Activated naive CD4-positive, alpha-beta T cell treated with anti-CD3 and anti-CD28 coated beads, Interleukin-2, amount 50 U/mL, for 24 hours (primary cell): ENCODE data around the gene PRRX2.
"Not testable (repeated sequence)": the region's sequence is repeated elsewhere in the genome, so short reads cannot be mapped to it uniquely, and the experiment has no call there.

Source experiments
- H3K27ac Mint-ChIP-seq: one replicate; pipeline ENCODE4 v1.8.0; 2021; ENCODE audit warnings: mild to moderate bottlenecking, mixed read lengths
- H3K27me3 Mint-ChIP-seq: one replicate; pipeline ENCODE4 v1.8.0; 2021; ENCODE audit warnings: mixed read lengths
- H3K36me3 Mint-ChIP-seq: one replicate; pipeline ENCODE4 v1.8.0; 2021; ENCODE audit warnings: mixed read lengths
- H3K4me1 Mint-ChIP-seq: one replicate; pipeline ENCODE4 v1.8.0; 2021; ENCODE audit warnings: mixed read lengths
- H3K4me3 Mint-ChIP-seq: one replicate; pipeline ENCODE4 v1.8.0; 2021; ENCODE audit warnings: mild to moderate bottlenecking, mixed read lengths
- H3K9me3 Mint-ChIP-seq: one replicate; pipeline ENCODE4 v1.8.0; 2021; ENCODE audit warnings: mixed read lengths

The PRRX2 gene

DNA sequence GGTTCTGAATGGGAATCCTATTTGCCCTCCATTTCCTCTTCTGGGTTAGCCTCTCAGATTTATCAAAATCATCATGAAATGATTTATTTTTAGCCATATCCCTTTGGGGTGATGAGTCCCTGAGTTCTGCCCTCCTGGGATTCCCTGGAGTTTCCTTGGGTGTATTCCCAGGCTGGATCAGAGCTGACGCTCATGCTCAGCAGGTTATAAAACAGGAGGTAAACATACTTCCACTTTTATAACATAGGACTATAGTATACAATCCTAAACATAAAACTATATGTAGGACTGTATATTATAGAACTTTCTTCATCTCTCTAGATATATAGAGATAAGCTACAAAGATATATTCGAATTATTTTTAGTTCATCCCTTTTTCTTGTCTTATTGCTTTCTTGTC, 4.4 kb upstream of the PRRX2 start:
- no peak overlapping the region for H3K27ac Mint-ChIP-seq
- no peaks in the 10 kb centered on the region for H3K9me3 Mint-ChIP-seq
- no peak overlapping the region for H3K4me3 Mint-ChIP-seq
- H3K36me3 Mint-ChIP-seq: no peaks in the 10 kb centered on the region
- H3K4me1 Mint-ChIP-seq: peaks cover 4% of the 10 kb centered on the region
- peaks cover under 1% of the 10 kb centered on the region for H3K27me3 Mint-ChIP-seq

DNA sequence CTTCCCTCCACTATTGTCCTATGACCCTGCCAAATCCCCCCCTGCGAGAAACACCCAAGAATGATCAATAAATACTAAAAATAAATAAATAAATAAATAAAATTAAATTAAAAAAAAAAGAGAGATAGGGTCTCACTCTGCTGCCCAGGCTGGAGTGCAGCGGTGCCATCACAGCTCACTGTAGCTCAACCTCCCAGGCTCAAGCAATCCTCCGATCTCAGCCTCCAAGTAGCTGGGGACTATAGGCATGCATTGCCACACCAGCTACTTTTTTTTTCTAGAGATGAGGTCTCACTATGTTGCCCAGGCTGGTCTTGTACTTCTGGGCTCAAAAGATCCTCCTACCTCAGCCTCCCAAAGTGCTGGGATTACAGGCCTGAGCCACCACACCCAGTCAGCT, 3.2 kb upstream of the PRRX2 start:
- H3K4me1 Mint-ChIP-seq, H3K4me3 Mint-ChIP-seq, H3K36me3 Mint-ChIP-seq, H3K9me3 Mint-ChIP-seq, H3K27ac Mint-ChIP-seq, H3K27me3 Mint-ChIP-seq: not testable (repeated sequence)

DNA sequence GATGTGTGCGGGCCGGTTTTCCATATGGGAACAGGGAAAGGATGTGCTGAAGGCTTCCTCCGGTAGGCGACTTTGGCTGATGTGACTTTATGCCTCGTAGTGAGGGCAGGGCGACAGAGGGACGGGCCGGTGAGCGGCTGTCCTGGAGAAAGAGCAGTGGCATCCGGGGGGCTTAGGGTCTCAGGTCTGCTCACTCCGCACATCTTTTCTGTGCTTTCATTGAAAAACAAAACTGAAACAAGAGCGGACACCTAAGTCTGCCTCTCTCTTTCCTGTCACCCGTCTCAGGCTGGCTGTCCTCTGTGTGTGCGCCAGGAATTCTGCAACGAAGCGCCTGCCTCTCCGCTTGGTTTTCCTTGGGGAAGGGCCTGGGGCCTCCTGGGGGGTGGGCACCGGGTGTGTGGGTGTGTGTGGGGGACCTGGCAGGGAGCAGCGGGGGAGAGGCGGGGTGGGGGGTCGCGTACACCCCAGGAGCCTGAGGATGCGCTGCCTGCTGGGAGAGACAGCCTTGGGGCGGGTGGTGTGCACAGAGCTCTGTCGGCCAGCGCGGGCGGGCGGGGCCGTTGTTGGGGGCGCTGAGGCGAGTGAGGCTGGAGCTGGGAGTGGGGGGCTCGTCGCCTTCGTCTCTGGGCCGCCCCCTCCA, 580 bp upstream of the PRRX2 start:
- Mint-ChIP-seq H3K4me3 (peak overlapping the region; percentile 68), H3K36me3 (no peaks in the 10 kb centered on the region), H3K4me1 (peaks cover 4% of the 10 kb centered on the region), H3K27me3 (peaks cover 4% of the 10 kb centered on the region), H3K9me3 (no peaks in the 10 kb centered on the region), H3K27ac (no peak overlapping the region)

DNA sequence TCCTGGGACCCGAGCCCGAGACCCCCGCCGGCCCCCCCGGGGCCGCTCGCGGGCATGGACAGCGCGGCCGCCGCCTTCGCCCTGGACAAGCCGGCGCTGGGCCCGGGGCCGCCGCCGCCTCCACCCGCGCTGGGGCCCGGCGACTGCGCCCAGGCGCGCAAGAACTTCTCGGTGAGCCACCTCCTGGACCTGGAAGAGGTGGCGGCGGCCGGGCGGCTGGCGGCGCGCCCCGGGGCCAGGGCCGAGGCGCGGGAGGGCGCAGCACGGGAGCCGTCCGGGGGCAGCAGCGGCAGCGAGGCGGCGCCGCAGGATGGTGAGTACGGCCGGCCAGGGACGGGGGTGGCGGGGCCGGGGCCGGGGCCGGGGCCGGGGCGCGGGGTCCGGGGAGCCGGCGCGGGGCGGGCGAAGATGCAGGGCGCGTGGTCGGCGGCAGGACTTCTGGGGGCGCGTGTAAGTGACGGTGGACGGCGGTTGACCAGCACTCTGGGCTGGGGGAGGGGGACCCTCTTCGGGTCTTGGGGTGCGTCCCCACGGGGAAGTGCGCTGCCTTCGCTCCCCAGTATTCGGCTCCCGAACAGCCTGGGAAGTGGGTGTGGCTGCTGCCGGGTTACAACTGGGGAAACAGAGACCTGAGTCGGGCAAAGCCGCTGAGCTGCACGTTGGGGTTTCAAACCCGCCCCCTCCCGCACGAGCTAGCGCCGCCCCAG, 520 bp downstream of the PRRX2 start:
- no peak overlapping the region for H3K27ac Mint-ChIP-seq
- H3K36me3 Mint-ChIP-seq: no peaks in the 10 kb centered on the region
- H3K4me3 Mint-ChIP-seq: peak overlapping the region; percentile 60
- no peaks in the 10 kb centered on the region for H3K9me3 Mint-ChIP-seq
- peaks cover 4% of the 10 kb centered on the region for H3K27me3 Mint-ChIP-seq
- peaks cover 4% of the 10 kb centered on the region for H3K4me1 Mint-ChIP-seq

DNA sequence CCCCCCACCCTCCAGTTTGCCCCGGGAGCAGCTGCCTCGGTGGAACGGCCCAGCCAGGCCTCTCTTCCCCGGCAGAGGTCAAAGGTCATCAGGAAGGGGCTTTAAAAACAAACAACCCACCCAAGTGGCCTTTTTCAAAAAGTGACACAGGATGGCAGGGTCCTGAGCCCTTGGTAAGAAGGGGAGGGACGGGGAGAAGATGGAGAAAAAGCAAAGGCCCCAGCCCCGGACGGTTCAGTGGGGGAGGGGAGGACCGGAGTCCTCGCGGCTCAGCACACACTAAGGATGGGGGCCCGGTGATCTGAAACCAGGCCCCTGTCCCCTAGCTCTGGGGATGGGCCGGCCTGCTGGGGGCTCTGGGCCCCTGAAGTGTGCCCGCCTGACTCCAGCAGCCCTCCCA, 1.1 kb downstream of the PRRX2 start:
- H3K27me3 Mint-ChIP-seq: peaks cover 4% of the 10 kb centered on the region
- no peaks in the 10 kb centered on the region for H3K9me3 Mint-ChIP-seq
- peaks cover 4% of the 10 kb centered on the region for H3K4me1 Mint-ChIP-seq
- H3K36me3 Mint-ChIP-seq: no peaks in the 10 kb centered on the region
- no peak overlapping the region for H3K4me3 Mint-ChIP-seq
- no peak overlapping the region for H3K27ac Mint-ChIP-seq

DNA sequence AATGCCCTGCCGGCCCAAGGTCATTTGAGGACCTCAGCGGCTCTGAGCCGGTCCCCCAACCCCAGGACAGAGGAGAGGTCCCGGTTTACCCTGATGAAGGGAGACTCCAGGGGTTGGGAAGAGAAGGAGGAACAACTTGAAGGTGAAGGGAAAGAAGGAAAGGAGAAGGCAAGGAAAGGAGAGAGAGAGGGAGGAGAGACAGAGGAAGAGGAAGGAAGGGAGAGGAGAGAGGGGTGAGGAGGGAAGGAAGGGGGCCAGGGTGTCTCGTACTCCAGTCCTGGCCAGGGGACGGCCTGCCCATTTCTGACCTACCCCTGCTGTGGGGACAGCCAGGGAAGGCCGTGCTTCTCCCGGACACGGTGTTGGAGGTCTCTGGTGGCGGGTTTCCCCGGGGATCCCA, 1.9 kb downstream of the PRRX2 start:
- Mint-ChIP-seq H3K9me3 (no peaks in the 10 kb centered on the region), H3K4me1 (peaks cover 4% of the 10 kb centered on the region), H3K27me3 (peaks cover 4% of the 10 kb centered on the region), H3K27ac (no peak overlapping the region), H3K4me3 (no peak overlapping the region), H3K36me3 (no peaks in the 10 kb centered on the region)

DNA sequence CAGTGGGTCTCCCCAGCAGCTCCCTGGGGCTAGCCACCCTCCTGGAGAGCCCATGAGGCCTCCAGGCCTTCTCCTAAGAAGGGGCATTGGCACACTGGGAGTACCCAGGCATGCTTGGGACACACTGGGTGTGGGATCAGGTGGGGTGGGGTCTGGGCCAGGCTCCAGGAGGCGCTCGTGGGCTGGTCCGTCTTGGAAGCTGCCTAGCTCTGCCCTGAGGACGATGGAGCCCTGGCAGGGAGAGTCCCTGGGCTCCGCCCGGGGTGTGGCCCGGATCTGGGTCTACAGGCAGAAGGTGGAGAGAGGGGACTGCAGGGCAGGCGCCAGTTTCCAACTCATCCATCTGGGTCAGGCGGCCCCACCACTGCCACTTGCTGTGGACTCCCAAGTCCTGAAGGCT, 2.4 kb downstream of the PRRX2 start:
- peaks cover 4% of the 10 kb centered on the region for H3K27me3 Mint-ChIP-seq
- H3K4me1 Mint-ChIP-seq: peaks cover 4% of the 10 kb centered on the region
- no peaks in the 10 kb centered on the region for H3K36me3 Mint-ChIP-seq
- H3K9me3 Mint-ChIP-seq: no peaks in the 10 kb centered on the region
- no peak overlapping the region for H3K4me3 Mint-ChIP-seq
- H3K27ac Mint-ChIP-seq: no peak overlapping the region

DNA sequence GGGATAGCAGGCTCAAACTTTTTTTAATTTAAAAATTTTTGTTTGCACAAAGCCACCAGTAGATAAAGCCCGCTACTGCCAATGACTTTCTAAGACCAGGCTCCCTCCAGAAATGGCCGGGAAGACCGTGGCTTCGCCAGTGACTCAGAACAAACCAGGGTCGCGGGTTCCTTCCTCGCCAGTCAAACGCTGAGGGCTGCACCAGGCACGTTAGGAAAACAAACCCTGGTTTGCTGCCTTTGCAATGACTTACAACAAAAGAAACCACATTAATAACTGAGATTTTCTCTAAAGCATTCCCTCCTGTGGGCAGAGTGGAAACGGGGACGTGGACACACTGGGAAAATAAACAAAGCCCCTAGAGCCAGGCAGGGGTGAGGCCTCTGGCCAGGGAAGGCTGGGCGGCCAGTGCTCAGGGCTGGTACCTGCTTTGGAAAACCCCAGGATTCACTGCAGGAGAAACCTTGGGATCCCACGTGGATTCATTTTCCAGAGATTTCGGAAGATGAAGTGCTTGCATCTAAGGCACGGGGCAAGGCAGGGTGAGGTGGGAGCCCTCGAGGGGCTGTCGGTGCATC, 3.8 kb downstream of the PRRX2 start:
- peaks cover 4% of the 10 kb centered on the region for H3K4me1 Mint-ChIP-seq
- H3K36me3 Mint-ChIP-seq: no peaks in the 10 kb centered on the region
- peaks cover 4% of the 10 kb centered on the region for H3K27me3 Mint-ChIP-seq
- H3K4me3 Mint-ChIP-seq: no peak overlapping the region
- no peak overlapping the region for H3K27ac Mint-ChIP-seq
- H3K9me3 Mint-ChIP-seq: no peaks in the 10 kb centered on the region

DNA sequence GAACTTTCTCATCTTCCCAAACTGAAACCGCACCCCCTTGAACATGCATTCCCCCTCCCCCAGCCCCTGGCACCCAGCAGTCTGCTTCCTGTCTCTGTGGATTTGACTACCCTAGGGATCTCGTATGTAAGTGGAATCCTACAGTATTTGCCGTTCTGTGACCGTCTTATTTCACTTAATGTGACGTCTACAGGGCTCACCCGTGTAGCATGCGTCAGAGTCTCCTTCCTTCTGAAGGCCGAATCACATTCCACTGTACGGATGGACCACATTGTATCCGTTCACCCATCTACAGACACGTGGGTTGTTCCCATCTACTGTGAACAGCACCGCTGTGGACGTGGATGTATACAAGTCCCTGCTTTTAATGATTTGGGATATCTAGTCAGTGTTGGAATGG, 4.5 kb downstream of the PRRX2 start:
- no peaks in the 10 kb centered on the region for H3K36me3 Mint-ChIP-seq
- H3K4me1 Mint-ChIP-seq: no peaks in the 10 kb centered on the region
- no peak overlapping the region for H3K27ac Mint-ChIP-seq
- H3K27me3 Mint-ChIP-seq: peaks cover 4% of the 10 kb centered on the region
- H3K4me3 Mint-ChIP-seq: no peak overlapping the region
- no peaks in the 10 kb centered on the region for H3K9me3 Mint-ChIP-seq

DNA sequence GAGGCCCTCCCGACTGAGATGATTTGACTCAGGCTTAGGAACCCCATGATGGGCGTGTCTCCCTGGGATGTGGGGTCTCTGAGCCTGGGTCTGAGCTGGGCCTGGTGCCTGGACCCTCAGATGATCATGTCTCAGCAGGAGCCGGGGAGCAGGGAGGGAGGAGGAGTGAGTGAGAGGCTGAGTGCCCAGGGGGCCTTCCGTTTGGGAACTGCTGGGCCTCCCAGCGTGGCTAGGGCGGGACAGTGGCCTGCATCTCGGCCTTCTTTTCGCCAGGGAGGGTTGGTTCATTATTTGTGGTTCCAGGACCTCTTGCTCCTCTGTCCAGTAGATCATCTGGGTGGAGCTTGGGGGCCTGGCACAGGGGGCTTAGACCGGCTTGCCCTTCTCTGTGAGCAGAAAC, 5.6 kb downstream of the PRRX2 start:
- no peak overlapping the region for H3K4me3 Mint-ChIP-seq
- peaks cover 4% of the 10 kb centered on the region for H3K27me3 Mint-ChIP-seq
- no peaks in the 10 kb centered on the region for H3K36me3 Mint-ChIP-seq
- H3K9me3 Mint-ChIP-seq: no peaks in the 10 kb centered on the region
- H3K4me1 Mint-ChIP-seq: no peaks in the 10 kb centered on the region
- H3K27ac Mint-ChIP-seq: no peak overlapping the region

DNA sequence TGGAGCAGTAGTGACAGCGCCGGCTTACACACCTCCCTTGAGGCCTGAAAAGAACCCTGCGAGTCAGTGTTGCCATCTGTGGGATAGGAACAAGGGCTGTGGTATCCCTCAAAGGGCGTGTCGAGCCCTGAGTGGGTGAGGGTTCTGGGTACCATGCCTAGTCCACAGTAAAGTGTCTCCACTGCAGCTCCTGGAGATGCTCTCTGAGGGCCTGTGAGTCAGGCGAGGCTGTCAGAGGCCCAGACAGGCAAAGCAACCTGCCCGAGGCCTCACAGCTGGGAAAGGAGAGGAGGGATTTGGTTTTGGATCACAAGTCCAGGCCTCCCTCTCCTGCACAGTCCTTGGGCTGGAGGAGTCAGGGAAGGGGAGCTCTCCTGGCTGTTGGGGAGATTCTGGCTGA, 6.1 kb downstream of the PRRX2 start:
- no peak overlapping the region for H3K4me3 Mint-ChIP-seq

DNA sequence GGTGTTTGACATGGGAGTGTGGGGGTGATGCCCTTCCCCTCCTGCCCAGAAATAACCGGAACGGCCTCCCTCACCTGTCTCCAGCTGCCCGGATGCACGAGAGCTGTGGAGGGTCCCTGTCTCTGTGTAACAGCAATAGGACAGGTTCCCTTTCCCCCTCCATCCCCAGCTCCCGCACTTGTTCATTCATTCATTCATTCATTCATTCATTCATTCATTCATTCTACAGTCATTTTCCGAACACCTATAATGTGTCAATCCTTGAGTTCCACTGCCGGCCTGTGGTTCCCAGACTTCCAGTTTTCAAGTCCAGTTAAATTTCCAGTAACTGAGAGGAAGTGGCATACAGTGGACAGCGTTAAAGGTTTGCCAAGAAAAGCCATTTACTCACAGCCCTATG, 7.3 kb downstream of the PRRX2 start:
- Mint-ChIP-seq H3K27me3 (peaks cover 4% of the 10 kb centered on the region), H3K36me3 (no peaks in the 10 kb centered on the region), H3K27ac (no peak overlapping the region)

More for the DNA sequence above, 6.1 kb downstream of the PRRX2 start:
- Mint-ChIP-seq H3K27ac (no peak overlapping the region), H3K36me3 (no peaks in the 10 kb centered on the region), H3K9me3 (no peaks in the 10 kb centered on the region), H3K27me3 (peaks cover 4% of the 10 kb centered on the region), H3K4me1 (no peaks in the 10 kb centered on the region)

DNA sequence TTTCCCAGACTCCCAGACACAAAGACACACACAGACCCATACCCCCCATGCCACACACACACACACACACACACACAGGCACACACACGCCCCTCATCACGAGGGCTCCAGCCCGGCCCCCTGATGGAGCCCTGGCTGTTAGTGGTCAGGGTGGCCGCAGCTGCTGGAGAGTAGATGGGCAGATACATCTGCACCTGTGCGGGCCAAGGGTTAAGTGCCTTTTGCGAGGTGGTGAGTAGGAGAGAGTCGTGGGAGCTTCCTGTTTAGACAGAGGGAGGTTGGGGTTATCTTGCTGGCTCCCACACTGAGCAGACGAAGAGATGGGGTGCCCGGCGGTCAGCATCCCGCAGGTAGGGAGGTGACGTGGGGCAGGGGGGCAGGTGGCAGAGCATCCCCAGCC, 8.2 kb downstream of the PRRX2 start:
- Mint-ChIP-seq H3K4me3 (no peak overlapping the region), H3K9me3 (no peaks in the 10 kb centered on the region)

More for the DNA sequence above, 7.3 kb downstream of the PRRX2 start:
- H3K4me1 Mint-ChIP-seq: no peaks in the 10 kb centered on the region
- no peak overlapping the region for H3K4me3 Mint-ChIP-seq
- no peaks in the 10 kb centered on the region for H3K9me3 Mint-ChIP-seq

DNA sequence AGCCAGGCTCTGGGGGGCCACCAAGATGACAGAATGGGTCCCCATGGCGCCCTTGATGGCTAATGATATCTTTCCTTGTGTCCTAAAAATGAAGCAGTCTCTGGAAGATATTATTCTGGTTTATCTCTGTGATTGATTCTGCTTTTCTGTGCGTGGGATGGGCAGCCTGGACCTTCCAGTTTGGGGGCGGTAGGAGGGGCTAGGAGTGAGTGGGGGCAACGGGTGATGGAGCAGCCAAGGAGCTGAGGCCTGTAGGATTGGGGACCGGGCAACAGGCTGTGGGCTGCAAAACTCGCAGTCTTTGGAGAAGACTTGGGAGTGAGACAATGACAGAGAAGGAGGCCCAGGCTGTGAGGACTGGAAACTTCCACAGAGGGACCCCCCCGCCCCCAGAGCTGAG, 8.8 kb downstream of the PRRX2 start:
- Mint-ChIP-seq H3K27me3 (peaks cover 5% of the 10 kb centered on the region), H3K4me1 (no peaks in the 10 kb centered on the region), H3K9me3 (no peaks in the 10 kb centered on the region)

More for the DNA sequence above, 8.2 kb downstream of the PRRX2 start:
- Mint-ChIP-seq H3K27me3 (peaks cover 5% of the 10 kb centered on the region), H3K36me3 (no peaks in the 10 kb centered on the region), H3K4me1 (no peaks in the 10 kb centered on the region), H3K27ac (no peak overlapping the region)

DNA sequence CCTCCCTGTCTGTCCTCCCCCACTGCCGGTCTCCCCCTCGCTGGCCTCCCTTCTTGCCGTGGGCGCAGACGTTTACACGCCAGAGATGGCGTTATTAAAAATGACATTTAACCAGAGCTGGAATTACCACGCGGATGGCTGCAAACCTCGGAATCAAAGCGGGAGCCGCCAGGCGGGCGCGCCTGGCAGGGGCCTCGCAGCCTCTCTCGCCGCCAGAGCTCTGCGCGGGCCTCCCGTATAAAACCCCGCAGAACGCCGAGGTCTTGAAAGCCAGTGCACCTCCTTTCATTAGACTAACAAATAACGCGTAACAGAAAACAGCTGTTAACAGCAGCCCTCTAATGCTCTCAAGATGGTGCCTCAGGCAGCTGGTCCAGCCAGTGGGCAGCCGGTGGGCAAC, 10.2 kb downstream of the PRRX2 start:
- no peaks in the 10 kb centered on the region for H3K36me3 Mint-ChIP-seq
- H3K27ac Mint-ChIP-seq: no peak overlapping the region
- H3K4me1 Mint-ChIP-seq: no peaks in the 10 kb centered on the region
- no peaks in the 10 kb centered on the region for H3K9me3 Mint-ChIP-seq
- no peak overlapping the region for H3K4me3 Mint-ChIP-seq
- H3K27me3 Mint-ChIP-seq: peaks cover 6% of the 10 kb centered on the region

More for the DNA sequence above, 8.8 kb downstream of the PRRX2 start:
- Mint-ChIP-seq H3K36me3 (no peaks in the 10 kb centered on the region), H3K4me3 (no peak overlapping the region), H3K27ac (no peak overlapping the region)

DNA sequence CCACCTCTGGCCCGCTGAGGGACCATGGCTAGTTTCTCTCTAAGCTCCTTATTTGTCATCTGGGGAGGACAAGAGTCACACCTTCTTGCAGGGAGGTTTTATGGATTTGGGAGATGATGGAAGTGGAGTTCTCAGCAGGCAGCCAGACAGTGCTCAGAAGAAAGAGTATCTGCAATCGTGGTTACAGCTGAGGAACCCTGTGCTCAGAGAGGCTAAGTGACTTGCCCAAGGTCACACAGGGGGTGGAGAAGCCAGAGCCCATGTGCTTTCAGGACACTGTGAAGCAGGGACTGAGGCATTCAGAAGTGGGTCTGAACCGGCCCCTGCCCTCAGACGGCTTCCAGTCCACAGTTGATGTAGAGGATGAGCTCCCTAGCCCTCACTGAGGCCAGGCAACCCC, 10.8 kb downstream of the PRRX2 start:
- H3K36me3 Mint-ChIP-seq: no peaks in the 10 kb centered on the region
- no peaks in the 10 kb centered on the region for H3K9me3 Mint-ChIP-seq
- no peaks in the 10 kb centered on the region for H3K4me1 Mint-ChIP-seq
- no peak overlapping the region for H3K4me3 Mint-ChIP-seq
- peaks cover 7% of the 10 kb centered on the region for H3K27me3 Mint-ChIP-seq
- H3K27ac Mint-ChIP-seq: no peak overlapping the region
